Panc1 (cell line): Measurements from ENCODE around the gene UGT2B28.
"Not testable (repeated sequence)": the region's sequence is repeated elsewhere in the genome, so short reads cannot be mapped to it uniquely, and the experiment has no call there.

Source experiments
- TCF7L2 ChIP-seq: IDR thresholded peaks from 2 replicates; pipeline ENCODE4 v1.6.1; 2011; ENCODE audit warnings: mild to moderate bottlenecking, low read depth, low read length, inconsistent platforms
- TF ChIP-seq, protein P1 (sequence below): fragments of 450-650 bp; IDR thresholded peaks from 2 replicates; pipeline ENCODE4 v1.5.1; 2017; ENCODE audit warnings: mild to moderate bottlenecking
- TF ChIP-seq, protein P2 (sequence below), 2 experiments: IDR thresholded peaks; 2 replicates each; pipeline ENCODE4 v1.6.1; 2011 to 2012; ENCODE audit warnings: low read depth in 2 of 2, control low read depth in 1 of 2, low read length in 1 of 2, mild to moderate bottlenecking in 1 of 2, moderate library complexity in 1 of 2; ENCODE audit not compliant: insufficient read depth in 1 of 2

DNA sequence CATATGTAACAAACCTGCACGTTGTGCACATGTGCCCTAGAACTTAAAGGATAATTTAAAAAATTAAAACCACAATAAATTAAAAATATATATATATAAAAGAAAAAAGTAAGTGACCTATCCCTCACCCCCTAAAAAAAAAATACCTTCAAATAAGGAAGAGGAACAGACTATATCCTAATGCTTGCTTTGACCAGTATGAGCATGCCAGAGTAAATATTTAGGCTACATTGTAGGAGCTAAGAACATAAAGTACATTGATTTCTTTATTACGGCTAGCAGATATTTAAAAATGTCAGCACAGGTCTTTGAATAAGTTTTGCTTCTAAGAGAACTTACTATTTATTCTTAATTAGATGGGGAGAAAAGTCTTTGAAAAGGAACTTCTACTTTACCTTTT lies 62.8 kb downstream of the UGT2B28 start:
- TF ChIP-seq TCF7L2, result not testable (repeated sequence)
- TF ChIP-seq, protein P1, sequence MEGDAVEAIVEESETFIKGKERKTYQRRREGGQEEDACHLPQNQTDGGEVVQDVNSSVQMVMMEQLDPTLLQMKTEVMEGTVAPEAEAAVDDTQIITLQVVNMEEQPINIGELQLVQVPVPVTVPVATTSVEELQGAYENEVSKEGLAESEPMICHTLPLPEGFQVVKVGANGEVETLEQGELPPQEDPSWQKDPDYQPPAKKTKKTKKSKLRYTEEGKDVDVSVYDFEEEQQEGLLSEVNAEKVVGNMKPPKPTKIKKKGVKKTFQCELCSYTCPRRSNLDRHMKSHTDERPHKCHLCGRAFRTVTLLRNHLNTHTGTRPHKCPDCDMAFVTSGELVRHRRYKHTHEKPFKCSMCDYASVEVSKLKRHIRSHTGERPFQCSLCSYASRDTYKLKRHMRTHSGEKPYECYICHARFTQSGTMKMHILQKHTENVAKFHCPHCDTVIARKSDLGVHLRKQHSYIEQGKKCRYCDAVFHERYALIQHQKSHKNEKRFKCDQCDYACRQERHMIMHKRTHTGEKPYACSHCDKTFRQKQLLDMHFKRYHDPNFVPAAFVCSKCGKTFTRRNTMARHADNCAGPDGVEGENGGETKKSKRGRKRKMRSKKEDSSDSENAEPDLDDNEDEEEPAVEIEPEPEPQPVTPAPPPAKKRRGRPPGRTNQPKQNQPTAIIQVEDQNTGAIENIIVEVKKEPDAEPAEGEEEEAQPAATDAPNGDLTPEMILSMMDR, result not testable (repeated sequence)
- TF ChIP-seq, protein P2, sequence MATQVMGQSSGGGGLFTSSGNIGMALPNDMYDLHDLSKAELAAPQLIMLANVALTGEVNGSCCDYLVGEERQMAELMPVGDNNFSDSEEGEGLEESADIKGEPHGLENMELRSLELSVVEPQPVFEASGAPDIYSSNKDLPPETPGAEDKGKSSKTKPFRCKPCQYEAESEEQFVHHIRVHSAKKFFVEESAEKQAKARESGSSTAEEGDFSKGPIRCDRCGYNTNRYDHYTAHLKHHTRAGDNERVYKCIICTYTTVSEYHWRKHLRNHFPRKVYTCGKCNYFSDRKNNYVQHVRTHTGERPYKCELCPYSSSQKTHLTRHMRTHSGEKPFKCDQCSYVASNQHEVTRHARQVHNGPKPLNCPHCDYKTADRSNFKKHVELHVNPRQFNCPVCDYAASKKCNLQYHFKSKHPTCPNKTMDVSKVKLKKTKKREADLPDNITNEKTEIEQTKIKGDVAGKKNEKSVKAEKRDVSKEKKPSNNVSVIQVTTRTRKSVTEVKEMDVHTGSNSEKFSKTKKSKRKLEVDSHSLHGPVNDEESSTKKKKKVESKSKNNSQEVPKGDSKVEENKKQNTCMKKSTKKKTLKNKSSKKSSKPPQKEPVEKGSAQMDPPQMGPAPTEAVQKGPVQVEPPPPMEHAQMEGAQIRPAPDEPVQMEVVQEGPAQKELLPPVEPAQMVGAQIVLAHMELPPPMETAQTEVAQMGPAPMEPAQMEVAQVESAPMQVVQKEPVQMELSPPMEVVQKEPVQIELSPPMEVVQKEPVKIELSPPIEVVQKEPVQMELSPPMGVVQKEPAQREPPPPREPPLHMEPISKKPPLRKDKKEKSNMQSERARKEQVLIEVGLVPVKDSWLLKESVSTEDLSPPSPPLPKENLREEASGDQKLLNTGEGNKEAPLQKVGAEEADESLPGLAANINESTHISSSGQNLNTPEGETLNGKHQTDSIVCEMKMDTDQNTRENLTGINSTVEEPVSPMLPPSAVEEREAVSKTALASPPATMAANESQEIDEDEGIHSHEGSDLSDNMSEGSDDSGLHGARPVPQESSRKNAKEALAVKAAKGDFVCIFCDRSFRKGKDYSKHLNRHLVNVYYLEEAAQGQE (IDR thresholded peaks at IDR 0.05; ENCODE audit: insufficient read depth in 1 of 2, low read depth in 2 of 2, low read length in 1 of 2), result not testable (repeated sequence)
